H9 (cell line): ENCODE measurements around the gene CLMN. TPM values are rescaled to one million over a fixed set of nuclear protein-coding genes. Genes with fewer than 3 reads are reported as not detected.

Source experiments
- DNase-seq: peaks from one replicate; pipeline ENCODE4 v3.0.0-alpha.2; 2017
- H2AFZ ChIP-seq: one replicate; pipeline ENCODE4 v1.6.1; 2013; ENCODE audit warnings: mild to moderate bottlenecking, low read length, control low read depth, moderate library complexity
- H2AK5ac ChIP-seq: 2 replicates; pipeline ENCODE4 v1.6.1; 2013; ENCODE audit warnings: low read length, control low read depth, mixed read lengths; ENCODE audit not compliant: insufficient read length
- H2BK120ac ChIP-seq: one replicate; pipeline ENCODE4 v1.6.1; 2013; ENCODE audit warnings: low read depth, mild to moderate bottlenecking, low read length, control low read depth, inconsistent platforms; ENCODE audit not compliant: poor library complexity, severe bottlenecking
- H2BK12ac ChIP-seq: 2 replicates; pipeline ENCODE4 v1.6.1; 2013; ENCODE audit warnings: low read length, control low read depth, mixed read lengths, low read depth; ENCODE audit not compliant: insufficient read length
- H2BK15ac ChIP-seq: 2 replicates; pipeline ENCODE4 v1.6.1; 2013; ENCODE audit warnings: low read depth, low read length, control low read depth
- H2BK20ac ChIP-seq: one replicate; pipeline ENCODE4 v1.6.1; 2013; ENCODE audit warnings: low read depth, mild to moderate bottlenecking, low read length, control low read depth, inconsistent platforms; ENCODE audit not compliant: poor library complexity, severe bottlenecking
- H2BK5ac ChIP-seq: 2 replicates; pipeline ENCODE4 v1.6.1; 2013; ENCODE audit warnings: low read length, control low read depth, mixed read lengths; ENCODE audit not compliant: insufficient read length
- H3K14ac ChIP-seq: 2 replicates; pipeline ENCODE4 v1.6.1; 2013; ENCODE audit warnings: low read length, control low read depth; ENCODE audit not compliant: insufficient read depth
- H3K18ac ChIP-seq: 2 replicates; pipeline ENCODE4 v1.6.1; 2013; ENCODE audit warnings: low read depth, mild to moderate bottlenecking, mixed read lengths, low read length, control low read depth; ENCODE audit not compliant: insufficient read length
- H3K23ac ChIP-seq: 2 replicates; pipeline ENCODE4 v1.6.1; 2013; ENCODE audit warnings: low read length, control low read depth, mixed read lengths, low read depth; ENCODE audit not compliant: insufficient read length
- H3K23me2 ChIP-seq: 2 replicates; pipeline ENCODE4 v1.6.1; 2013; ENCODE audit warnings: low read depth, mild to moderate bottlenecking, mixed read lengths, low read length, control low read depth; ENCODE audit not compliant: insufficient read length, poor library complexity, severe bottlenecking
- H3K27ac ChIP-seq: 2 replicates; pipeline ENCODE4 v1.5.1; 2013; ENCODE audit warnings: low read length, control low read depth, mixed read lengths, low read depth; ENCODE audit not compliant: insufficient read length
- H3K27me3 ChIP-seq: 2 replicates; pipeline ENCODE4 v1.6.1; 2013; ENCODE audit warnings: low read length, control low read depth, inconsistent platforms; ENCODE audit not compliant: insufficient read depth
- H3K4ac ChIP-seq: 2 replicates; pipeline ENCODE4 v1.6.1; 2013; ENCODE audit warnings: low read depth, mild to moderate bottlenecking, control low read depth, inconsistent platforms, low read length, moderate library complexity
- H3K4me1 ChIP-seq: 2 replicates; pipeline ENCODE4 v1.6.1; 2013; ENCODE audit warnings: low read length, control low read depth, inconsistent platforms; ENCODE audit not compliant: insufficient read depth
- H3K4me2 ChIP-seq: 2 replicates; pipeline ENCODE4 v1.6.1; 2013; ENCODE audit warnings: low read length, control low read depth, mixed read lengths; ENCODE audit not compliant: insufficient read length, insufficient read depth
- H3K56ac ChIP-seq: 2 replicates; pipeline ENCODE4 v1.6.1; 2013; ENCODE audit warnings: low read depth, mild to moderate bottlenecking, mixed read lengths, low read length, control low read depth; ENCODE audit not compliant: insufficient read length
- H3K79me1 ChIP-seq: 2 replicates; pipeline ENCODE4 v1.6.1; 2013; ENCODE audit warnings: low read depth, mild to moderate bottlenecking, moderate library complexity, low read length, control low read depth, inconsistent platforms; ENCODE audit not compliant: insufficient read depth, poor library complexity, severe bottlenecking
- H3K79me2 ChIP-seq: 2 replicates; pipeline ENCODE4 v1.6.1; 2013; ENCODE audit warnings: low read length, control low read depth, inconsistent platforms; ENCODE audit not compliant: insufficient read depth
- H3K9ac ChIP-seq: 2 replicates; pipeline ENCODE4 v1.6.1; 2013; ENCODE audit warnings: low read length, control low read depth, mixed read lengths; ENCODE audit not compliant: insufficient read length; ENCODE audit errors: extremely low read depth
- H3K9me3 ChIP-seq: one replicate; pipeline ENCODE4 v1.6.1; 2013; ENCODE audit warnings: low read depth, low read length, inconsistent platforms; ENCODE audit not compliant: control insufficient read depth
- H3T11ph ChIP-seq: one replicate; pipeline ENCODE4 v1.6.1; 2013; ENCODE audit warnings: mild to moderate bottlenecking, low read length, control low read depth, inconsistent platforms
- H4K20me1 ChIP-seq: one replicate; pipeline ENCODE4 v1.6.1; 2013; ENCODE audit not compliant: control insufficient read depth, insufficient read length, insufficient read depth
- H4K5ac ChIP-seq: 2 replicates; pipeline ENCODE4 v1.6.1; 2013; ENCODE audit warnings: low read depth, mild to moderate bottlenecking, mixed read lengths, low read length, control low read depth; ENCODE audit not compliant: insufficient read length
- H4K8ac ChIP-seq: replicated peaks from 2 replicates; pipeline ENCODE4 v1.6.1; 2013; ENCODE audit warnings: low read length, control low read depth, mixed read lengths, low read depth; ENCODE audit not compliant: insufficient read length
- H4K91ac ChIP-seq: 2 replicates; pipeline ENCODE4 v1.6.1; 2013; ENCODE audit warnings: low read depth, mild to moderate bottlenecking, moderate library complexity, mixed read lengths, low read length, control low read depth; ENCODE audit not compliant: insufficient read length
- H3K27ac Mint-ChIP-seq, 3 experiments: 2 replicates in 2 of 3; 3 replicates in 1 of 3; pipeline ENCODE4 v1.8.0; 2020 to 2021; ENCODE audit warnings: mixed read lengths in 3 of 3, mild to moderate bottlenecking in 1 of 3, moderate library complexity in 1 of 3
- H3K27me3 Mint-ChIP-seq: 2 replicates; pipeline ENCODE4 v1.8.0; 2021; ENCODE audit warnings: low read depth, mild to moderate bottlenecking, moderate library complexity, mixed read lengths
- H3K36me3 Mint-ChIP-seq, 3 experiments: 2 replicates in 2 of 3; 3 replicates in 1 of 3; pipeline ENCODE4 v1.8.0; 2020 to 2021; ENCODE audit warnings: low read depth in 3 of 3, mixed read lengths in 3 of 3; ENCODE audit not compliant: insufficient read depth in 1 of 3
- H3K4me1 Mint-ChIP-seq, 2 experiments: 2 replicates each; pipeline ENCODE4 v1.8.0; 2020; ENCODE audit warnings: mixed read lengths in 2 of 2
- H3K4me3 Mint-ChIP-seq, 2 experiments: 2 replicates in 1 of 2; 3 replicates in 1 of 2; pipeline ENCODE4 v1.8.0; 2020 to 2021; ENCODE audit warnings: mild to moderate bottlenecking in 2 of 2, mixed read lengths in 2 of 2, moderate library complexity in 1 of 2
- H3K9me3 Mint-ChIP-seq, 2 experiments: 2 replicates in 1 of 2; 3 replicates in 1 of 2; pipeline ENCODE4 v1.8.0; 2020; ENCODE audit warnings: mild to moderate bottlenecking in 2 of 2, mixed read lengths in 2 of 2, moderate library complexity in 1 of 2
- whole genome bisulfite sequencing: extraction: QIAGEN DNeasy Blood & Tissue Kit; methylation state at CpG from one replicate; pipeline ENCODE4 v1.1.7; 2013; ENCODE audit warnings: missing lambda C conversion rate, low lambda C conversion rate, mixed read lengths; ENCODE audit not compliant: insufficient read length; ENCODE audit errors: extremely low coverage; 5-methylcytosine and 5-hydroxymethylcytosine counted together
- total RNA-seq: library from RNA; stranded (reverse); gene quantifications from 2 replicates; pipeline ENCODE4 v1.2.1, GENCODE V29; 2021
- TF ChIP-seq, protein P1 (sequence below): fragments of 200-600 bp; sonication (generic); conservative IDR thresholded peaks from 3 replicates; pipeline ENCODE4 v1.8.0; 2021; ENCODE audit warnings: antibody characterized with exemption, mild to moderate bottlenecking

Gene CLMN
- total RNA-seq, 1 experiment from 2014 or later, result 7.6 TPM

DNA sequence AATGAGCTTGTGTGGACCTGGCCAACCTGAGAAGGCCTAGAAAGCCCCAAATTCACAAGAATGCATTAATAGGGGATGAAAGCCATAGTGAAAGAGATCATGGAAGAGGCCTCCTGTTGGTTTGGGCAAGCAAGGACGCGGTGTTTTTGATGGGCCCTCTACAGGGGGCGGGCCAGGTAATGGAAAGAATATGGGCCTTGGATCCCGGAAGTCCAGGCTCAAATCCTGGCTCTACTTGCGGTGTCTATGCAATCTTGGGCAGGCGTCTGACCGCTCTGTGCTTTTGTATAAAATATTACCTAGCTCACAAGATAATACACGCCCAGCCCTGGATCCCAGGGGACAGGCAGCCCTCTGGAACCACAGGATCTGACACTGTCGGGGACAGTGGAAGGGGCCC is 41.1 kb upstream of the CLMN start:
- Histone ChIP-seq H3K23ac (no peak overlapping the region), H3T11ph (no peak overlapping the region), H2BK5ac (no peak overlapping the region), H2BK15ac (no peak overlapping the region), H2AK5ac (no peak overlapping the region), H3K14ac (peak overlapping the region; percentile 43; the same call in 1 of the 2 replicates), H2BK120ac (no peak overlapping the region), H3K9me3 (no peaks in the 10 kb centered on the region), H2BK20ac (no peak overlapping the region), H2AFZ (no peak overlapping the region), H3K79me1 (no peaks in the 10 kb centered on the region), H3K4me2 (no peak overlapping the region), H3K4me1 (peaks cover 4% of the 10 kb centered on the region; the same call in 1 of the 2 replicates), H4K20me1 (no peaks in the 10 kb centered on the region), H3K56ac (no peak overlapping the region), H2BK12ac (no peak overlapping the region), H3K23me2 (peaks cover 5% of the 10 kb centered on the region), H4K8ac (no peak overlapping the region), H3K4ac (no peak overlapping the region), H3K79me2 (no peaks in the 10 kb centered on the region), H3K27me3 (no peaks in the 10 kb centered on the region), H4K5ac (no peak overlapping the region), H4K91ac (no peak overlapping the region), H3K27ac (no peak overlapping the region), H3K18ac (peak overlapping the region; percentile 58), H3K9ac (no peak overlapping the region)
- Mint-ChIP-seq H3K4me1 (peaks cover 30 to 44% of the 10 kb centered on the region in 2 experiments), H3K9me3 (no peaks in the 10 kb centered on the region), H3K27me3 (peaks cover 13% of the 10 kb centered on the region), H3K27ac (peak overlapping the region in 1 of 3 experiments; percentile 68; a peak in 3 of 7 replicates), H3K4me3 (no peak overlapping the region), H3K36me3 (no peaks in the 10 kb centered on the region; a peak in 1 of 7 replicates)
- DNase-seq, result peak; percentile 55
- TF ChIP-seq, protein P1, sequence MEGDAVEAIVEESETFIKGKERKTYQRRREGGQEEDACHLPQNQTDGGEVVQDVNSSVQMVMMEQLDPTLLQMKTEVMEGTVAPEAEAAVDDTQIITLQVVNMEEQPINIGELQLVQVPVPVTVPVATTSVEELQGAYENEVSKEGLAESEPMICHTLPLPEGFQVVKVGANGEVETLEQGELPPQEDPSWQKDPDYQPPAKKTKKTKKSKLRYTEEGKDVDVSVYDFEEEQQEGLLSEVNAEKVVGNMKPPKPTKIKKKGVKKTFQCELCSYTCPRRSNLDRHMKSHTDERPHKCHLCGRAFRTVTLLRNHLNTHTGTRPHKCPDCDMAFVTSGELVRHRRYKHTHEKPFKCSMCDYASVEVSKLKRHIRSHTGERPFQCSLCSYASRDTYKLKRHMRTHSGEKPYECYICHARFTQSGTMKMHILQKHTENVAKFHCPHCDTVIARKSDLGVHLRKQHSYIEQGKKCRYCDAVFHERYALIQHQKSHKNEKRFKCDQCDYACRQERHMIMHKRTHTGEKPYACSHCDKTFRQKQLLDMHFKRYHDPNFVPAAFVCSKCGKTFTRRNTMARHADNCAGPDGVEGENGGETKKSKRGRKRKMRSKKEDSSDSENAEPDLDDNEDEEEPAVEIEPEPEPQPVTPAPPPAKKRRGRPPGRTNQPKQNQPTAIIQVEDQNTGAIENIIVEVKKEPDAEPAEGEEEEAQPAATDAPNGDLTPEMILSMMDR, result no peak
- no CpG with 5 or more reads among the region's 9 CpGs for WGBS
